ENCODE data around the gene GATAD1.
A peak's percentile ranks its signal among the peaks of the same experiment; 100 is the strongest.
"Not testable (repeated sequence)": the region's sequence is repeated elsewhere in the genome, so short reads cannot be mapped to it uniquely, and the experiment has no call there.

Gene GATAD1

DNA sequence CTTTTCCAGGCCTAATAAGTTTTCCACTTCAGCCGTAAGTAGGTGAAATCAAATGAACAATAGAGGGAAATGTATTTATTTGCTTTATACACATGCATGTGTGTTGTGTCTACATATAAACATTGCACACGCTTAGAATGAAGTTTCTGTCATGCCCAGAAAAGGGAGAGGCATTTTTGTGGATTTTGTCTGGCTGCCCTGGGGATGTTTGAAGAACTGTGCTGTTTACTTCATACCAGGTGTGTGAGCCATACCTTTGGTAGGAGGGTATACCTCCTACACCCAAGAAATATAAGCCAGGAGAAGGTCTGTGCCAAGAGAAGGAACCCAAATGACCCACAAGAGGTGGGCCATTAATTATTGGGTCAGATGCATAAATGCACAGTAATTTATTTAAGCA, 12.8 kb downstream of the GATAD1 start:
- TF ChIP-seq, protein P1, sequence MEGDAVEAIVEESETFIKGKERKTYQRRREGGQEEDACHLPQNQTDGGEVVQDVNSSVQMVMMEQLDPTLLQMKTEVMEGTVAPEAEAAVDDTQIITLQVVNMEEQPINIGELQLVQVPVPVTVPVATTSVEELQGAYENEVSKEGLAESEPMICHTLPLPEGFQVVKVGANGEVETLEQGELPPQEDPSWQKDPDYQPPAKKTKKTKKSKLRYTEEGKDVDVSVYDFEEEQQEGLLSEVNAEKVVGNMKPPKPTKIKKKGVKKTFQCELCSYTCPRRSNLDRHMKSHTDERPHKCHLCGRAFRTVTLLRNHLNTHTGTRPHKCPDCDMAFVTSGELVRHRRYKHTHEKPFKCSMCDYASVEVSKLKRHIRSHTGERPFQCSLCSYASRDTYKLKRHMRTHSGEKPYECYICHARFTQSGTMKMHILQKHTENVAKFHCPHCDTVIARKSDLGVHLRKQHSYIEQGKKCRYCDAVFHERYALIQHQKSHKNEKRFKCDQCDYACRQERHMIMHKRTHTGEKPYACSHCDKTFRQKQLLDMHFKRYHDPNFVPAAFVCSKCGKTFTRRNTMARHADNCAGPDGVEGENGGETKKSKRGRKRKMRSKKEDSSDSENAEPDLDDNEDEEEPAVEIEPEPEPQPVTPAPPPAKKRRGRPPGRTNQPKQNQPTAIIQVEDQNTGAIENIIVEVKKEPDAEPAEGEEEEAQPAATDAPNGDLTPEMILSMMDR (IDR thresholded peaks at IDR 0.05; ENCODE audit: insufficient read depth, low read depth, low read length, missing control alignments): no peak
- no peak overlapping the region for H3K4me3 ChIP-seq (ENCODE audit: low read length)
- peak; percentile 87 for DNase-seq (ENCODE audit: low read depth)

DNA sequence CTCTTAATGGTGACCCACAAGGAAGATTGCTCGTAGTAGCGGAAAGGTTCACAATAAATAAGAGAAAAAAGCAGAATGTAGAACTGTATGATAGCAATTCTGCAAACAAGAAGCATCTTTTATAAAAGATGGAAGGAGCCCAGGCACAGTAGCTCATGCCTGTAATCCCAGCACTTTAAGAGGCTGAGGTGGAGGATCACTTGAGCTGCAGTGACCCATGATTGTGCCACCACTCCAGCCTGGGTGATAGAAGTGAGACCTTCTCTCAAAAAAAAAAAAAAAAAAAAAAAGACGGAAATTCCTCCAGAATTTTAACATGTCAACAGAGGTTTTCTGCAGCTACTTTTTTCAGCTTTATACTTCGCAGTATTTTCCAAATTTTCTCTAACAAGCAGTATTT, 13.2 kb downstream of the GATAD1 start:
- TF ChIP-seq, protein P1 (IDR thresholded peaks at IDR 0.05; ENCODE audit: insufficient read depth, low read depth, low read length, missing control alignments): no peak
- no peak overlapping the region for H3K4me3 ChIP-seq (ENCODE audit: low read length)
- no peak for DNase-seq (ENCODE audit: low read depth)

DNA sequence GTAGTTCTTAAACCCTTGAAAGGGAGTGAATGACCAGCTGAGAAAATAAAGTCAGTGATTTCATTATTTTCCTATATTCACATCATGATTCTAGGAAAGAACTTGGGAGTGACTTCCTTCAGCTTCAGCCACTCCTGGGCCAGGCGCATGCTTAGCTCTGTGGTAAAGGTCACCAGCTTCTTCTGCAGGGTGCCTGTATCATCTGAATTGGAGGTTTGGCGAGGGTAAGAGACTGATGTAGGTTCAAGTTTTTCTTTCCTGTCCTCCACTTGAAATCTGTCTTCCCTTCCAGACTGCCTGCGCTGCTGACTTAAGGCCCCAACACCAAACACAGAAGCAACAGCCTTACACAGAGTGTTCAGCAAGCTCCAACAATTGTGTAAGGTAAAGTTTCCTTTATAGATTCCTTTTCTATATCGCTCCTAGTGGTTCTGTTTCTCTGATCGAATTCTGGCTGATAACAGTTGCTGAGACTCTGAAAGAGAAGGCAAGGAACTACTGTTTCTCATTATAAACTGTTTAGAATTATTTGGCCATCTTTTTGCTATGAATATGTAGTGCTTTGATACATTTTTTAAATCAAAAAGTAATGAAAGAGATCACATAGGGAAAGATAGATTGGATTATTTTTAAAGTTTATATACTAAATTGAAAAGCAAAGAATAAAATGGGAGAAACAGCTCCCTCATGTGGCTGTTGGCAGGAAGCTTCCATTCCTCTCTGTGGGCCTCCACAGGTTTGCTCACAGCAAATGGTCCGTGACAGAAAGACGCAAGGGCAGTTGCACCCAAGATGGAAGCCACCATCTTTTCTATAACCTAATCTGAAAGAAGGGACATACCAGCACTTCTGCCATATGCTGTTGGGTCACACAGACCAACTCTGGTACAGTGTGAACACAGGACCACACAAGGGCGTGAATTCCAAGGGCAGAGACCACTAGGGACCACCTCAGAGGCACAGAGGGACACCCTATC, 14.0 kb downstream of the GATAD1 start:
- no peak overlapping the region for H3K4me3 ChIP-seq (ENCODE audit: low read length)
- TF ChIP-seq, protein P1 (IDR thresholded peaks at IDR 0.05; ENCODE audit: insufficient read depth, low read depth, low read length, missing control alignments): peak; percentile 87
- peak; percentile 65 for DNase-seq (ENCODE audit: low read depth)

DNA sequence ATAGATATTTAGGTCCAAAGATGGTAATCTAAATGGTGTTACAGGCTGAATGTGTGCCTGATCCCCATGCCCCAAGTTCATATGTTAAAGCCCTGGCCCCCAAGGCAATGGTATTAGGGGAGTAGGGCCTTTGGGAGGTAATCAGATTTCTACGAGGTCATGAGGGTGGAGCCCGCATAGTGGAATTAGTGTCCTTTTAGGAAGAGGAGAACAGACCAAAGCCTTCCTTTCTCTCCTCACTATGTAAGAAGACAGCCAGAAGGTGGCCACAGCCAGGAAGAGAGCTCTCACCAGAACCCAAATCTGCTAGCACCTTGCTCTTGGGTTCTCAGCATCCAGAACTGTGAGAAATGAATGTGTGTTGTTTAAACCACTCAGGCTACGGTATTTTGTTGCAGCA, 15.3 kb downstream of the GATAD1 start:
- DNase-seq (ENCODE audit: low read depth): no peak
- no peak overlapping the region for H3K4me3 ChIP-seq (ENCODE audit: low read length)
- TF ChIP-seq, protein P1 (IDR thresholded peaks at IDR 0.05; ENCODE audit: insufficient read depth, low read depth, low read length, missing control alignments): no peak

DNA sequence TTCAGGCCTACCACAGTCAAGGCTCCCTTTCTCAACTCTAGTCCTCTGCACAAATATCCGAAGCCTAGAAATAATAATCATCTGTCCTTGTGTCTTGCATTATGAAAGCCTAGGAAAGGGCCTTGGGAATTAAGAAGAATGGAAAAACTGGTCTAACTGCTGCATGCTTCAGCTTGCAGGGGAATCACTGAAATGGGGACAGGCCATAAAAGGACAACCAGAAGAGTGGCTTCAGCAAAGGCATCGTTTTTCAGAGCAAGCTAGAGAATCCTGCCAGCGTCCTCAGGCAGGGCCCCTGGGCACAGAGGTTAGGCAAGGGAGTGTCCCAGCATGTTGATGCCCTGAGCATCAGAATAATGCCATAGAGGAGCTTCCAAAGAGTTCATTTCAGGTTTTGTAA, 17.2 kb downstream of the GATAD1 start:
- H3K4me3 ChIP-seq (ENCODE audit: low read length): no peak overlapping the region
- peak; percentile 90 for DNase-seq (ENCODE audit: low read depth)
- TF ChIP-seq, protein P1 (IDR thresholded peaks at IDR 0.05; ENCODE audit: insufficient read depth, low read depth, low read length, missing control alignments): no peak

DNA sequence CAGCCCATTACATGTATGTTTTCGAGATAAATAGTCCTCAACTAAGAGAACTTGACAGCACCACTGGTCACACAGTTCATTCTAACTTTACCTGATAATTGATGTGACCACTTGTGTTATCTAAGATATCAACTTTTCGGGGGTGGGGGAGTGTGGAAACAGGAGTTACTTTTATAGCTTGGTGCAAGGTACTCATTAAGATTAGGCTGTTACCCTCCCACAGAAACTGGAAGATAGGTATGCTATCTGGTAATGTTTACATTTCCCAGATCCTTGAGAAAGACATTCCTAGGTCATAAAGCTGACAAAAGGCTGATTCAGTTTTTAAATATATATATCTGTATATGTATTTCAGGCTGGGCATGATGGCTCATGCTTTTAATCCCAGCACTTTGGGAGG, 19.4 kb downstream of the GATAD1 start:
- TF ChIP-seq, protein P1 (IDR thresholded peaks at IDR 0.05; ENCODE audit: insufficient read depth, low read depth, low read length, missing control alignments): no peak
- H3K4me3 ChIP-seq (ENCODE audit: low read length): no peak overlapping the region
- DNase-seq (ENCODE audit: low read depth): peak; percentile 64

DNA sequence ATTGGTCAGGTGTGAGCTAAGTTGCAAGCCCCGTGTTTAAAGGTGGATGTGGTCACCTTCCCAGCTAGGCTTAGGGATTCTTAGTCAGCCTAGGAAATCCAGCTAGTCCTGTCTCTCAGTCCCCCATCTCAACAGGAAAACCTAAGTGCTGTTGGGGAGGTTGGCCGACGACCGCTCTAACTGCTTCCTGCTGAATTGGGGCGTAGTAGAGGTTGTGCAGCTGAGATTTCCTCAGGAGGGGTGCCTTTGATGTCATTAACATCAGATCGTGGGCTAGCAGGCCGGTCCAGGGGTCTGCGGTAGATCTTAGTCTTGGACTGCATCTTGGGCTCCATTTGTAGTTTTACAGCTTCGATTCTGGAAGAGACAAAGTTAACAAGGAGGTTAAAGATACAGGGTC, 21.3 kb downstream of the GATAD1 start:
- H3K4me3 ChIP-seq (ENCODE audit: low read length); DNase-seq (ENCODE audit: low read depth): not testable (repeated sequence)

DNA sequence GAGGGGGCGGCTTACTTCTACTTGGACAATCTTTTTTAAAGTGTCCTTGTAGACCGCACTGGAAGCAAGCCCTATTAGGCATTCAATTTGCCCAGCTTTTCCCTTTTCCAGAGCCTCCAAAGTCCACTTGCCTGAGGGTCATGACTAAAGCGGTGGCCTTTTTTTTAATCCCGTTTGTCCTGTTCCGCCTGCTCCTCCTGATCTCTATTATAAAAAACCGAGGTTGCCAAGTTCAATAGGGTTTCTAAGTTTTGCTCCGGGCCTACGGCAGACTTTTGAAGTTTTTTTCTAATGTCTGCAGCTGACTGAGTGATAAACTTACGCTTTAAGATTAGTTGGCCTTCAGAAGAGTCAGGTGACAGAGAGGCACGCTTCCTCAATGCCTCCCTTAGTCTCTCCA, 26.7 kb downstream of the GATAD1 start:
- peak; percentile 40 for DNase-seq (ENCODE audit: low read depth)
- not testable (repeated sequence) for H3K4me3 ChIP-seq (ENCODE audit: low read length)

DNA sequence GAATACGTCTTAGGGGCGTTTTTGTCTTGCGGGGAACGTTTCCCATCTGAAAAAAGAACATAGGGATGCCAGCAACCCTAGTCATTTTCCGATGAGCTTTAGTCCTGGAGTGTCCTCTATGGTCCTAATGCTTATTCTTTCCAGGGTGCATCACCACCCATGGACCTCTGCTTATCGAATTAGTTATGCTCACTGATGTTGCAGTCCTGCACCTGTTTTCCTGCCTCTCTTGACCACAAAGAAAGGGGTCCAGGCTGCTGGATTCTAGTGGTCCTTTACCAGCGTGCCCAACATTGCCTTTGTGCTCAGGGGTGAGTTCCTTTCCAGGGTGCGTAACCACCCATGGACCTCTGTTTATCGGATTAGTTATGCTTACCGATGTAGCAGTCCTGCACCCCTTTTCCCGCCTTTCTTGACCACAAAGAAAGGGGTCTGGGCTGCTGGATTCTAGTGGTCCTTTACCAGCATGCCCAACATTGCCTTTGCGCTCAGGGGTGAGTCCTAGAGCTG, 28.0 kb downstream of the GATAD1 start:
- not testable (repeated sequence) for H3K4me3 ChIP-seq (ENCODE audit: low read length); DNase-seq (ENCODE audit: low read depth)

DNA sequence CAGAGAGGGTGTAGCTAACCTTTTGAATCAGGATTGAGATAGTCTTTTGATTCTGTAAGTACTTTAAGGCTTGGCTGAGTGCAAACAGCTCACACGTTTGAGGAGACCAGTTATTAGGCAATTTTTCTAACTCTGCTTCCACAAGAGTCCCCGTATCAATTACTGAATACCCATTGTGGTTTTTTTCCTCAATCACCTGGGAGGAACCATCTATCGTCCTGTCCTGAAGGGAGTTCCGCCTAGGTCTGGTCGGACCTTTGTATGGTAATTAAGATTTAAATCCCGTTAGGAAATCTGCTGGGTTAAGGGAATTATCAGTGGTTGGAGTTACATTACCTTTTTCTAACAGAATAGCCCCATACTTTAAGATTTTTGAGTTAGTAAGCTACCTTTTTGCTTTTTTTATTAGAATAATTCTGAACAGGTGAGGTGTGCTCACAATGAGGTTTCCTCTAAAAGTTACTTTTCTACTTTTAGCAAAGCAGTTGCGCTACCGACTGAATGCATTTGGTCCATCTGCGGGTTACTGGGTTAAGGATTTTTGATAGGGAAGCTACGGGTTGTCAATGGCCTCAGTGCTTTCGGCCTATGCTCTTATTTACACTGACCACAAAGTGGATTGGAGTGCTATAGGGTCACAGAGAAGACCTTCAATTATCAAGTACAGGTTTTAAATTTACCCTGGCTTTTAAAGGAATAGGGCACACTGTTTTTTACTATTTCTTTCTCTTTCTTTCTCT, 28.7 kb downstream of the GATAD1 start:
- not testable (repeated sequence) for DNase-seq (ENCODE audit: low read depth); H3K4me3 ChIP-seq (ENCODE audit: low read length)

DNA sequence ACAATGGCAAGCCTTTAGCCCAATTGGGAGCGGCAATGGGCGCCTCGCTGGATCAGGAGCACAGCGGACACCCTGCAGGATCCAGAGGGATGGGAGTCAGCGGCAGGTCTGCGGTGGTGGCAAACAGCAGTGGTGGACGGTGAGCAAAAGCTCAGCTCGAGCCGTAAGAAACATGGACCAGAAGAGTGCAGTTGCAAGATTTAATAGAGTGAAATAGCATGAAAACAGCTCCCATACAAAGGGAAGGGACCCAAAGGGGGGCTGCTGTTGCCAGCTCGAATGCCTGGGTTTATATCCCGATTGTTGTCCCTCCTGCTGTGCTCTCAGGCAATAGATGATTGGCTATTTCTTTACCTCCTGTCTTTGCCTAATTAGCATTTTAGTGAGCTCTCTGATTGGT, 30.4 kb downstream of the GATAD1 start, which contains the start of gene ERVW-1:
TSS of gene ERVW-1 (minus strand) at position 266 of the 400 bp plus-strand sequence. CDS start 7,565 bp downstream, outside the sequence.
- not testable (repeated sequence) for DNase-seq (ENCODE audit: low read depth)

More for the DNA sequence above, 30.4 kb downstream of the GATAD1 start, which contains the start of gene ERVW-1:
- H3K4me3 ChIP-seq (ENCODE audit: low read length): not testable (repeated sequence)
